Activated naive CD8-positive, alpha-beta T cell treated with anti-CD3 and anti-CD28 coated beads, Interleukin-2, amount 50 U/mL, for 16 hours (primary cell): ENCODE measurements around the gene NRARP.
"Not testable (repeated sequence)": the region's sequence is repeated elsewhere in the genome, so short reads cannot be mapped to it uniquely, and the experiment has no call there.

Experiments
- DNase-seq: peaks from one replicate; pipeline ENCODE4 v3.0.0-alpha.2; 2020; ENCODE audit warnings: low read depth, low spot score

Gene NRARP, protein sequence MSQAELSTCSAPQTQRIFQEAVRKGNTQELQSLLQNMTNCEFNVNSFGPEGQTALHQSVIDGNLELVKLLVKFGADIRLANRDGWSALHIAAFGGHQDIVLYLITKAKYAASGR

DNA sequence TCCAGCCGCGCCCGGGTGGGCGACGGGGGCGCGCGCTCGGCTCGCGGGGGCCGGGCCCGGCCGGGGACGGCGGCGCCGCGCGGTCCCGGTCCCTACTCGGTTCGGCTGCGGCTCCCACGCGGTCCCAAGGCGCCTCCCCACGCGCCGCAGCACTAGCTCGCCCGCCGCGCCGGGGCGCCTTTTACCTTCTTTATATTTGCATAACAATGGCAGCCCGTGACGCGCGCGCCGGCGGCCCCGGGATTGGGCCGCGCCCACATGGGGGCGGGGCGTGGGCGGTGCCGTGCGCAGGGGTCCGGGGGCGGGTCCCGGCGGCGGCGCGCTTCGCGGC is at the start of gene NRARP:
Gene NRARP, minus strand, starts transcription at position 154 of the 331 bp plus-strand sequence. CDS start 343 bp downstream, outside the sequence.
- peak; percentile 82 for DNase-seq

DNA sequence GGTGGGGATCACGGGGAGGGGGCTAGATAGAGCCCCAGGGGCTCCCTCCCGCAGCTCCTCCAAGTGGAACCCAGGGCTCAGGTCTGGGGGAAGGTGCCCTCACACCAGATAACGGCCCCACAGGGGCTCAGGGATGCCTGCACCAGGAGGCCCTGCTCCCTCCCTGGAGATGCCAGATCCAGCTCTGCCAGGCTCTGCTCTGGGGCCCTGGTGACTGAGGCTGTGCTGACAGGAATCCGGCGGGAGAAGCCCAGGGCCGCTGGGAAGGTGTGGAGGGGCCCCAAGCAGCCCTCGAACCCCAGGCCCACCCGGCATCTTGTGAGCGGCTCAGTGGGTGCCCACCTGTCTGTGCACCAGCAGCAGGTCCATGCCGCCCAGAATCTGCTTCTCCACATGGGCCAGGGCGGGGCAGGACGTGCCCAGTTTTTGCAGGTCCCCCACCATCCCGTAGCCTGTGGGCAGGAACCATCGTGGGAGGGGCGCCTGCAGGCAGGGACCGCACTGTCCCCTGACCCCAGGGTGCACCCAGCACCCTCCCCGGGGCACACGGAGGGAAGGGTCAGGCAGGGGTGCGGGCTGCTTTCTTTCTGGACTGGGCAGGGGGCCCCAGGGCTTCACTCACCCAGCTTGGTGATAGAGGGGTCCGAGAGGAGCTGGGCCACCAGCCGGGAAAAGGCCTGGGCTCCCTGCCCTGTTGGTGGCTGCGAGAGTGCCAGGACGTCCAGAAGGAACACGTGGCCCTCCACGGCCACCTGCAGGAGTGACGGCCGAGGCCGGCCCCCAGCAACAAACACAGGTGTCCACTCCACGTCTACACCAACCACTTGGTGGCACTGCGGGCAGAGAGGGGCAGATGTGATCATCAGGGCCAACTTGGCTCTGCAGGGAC is 48.9 kb upstream of the NRARP start:
- DNase-seq = no peak

DNA sequence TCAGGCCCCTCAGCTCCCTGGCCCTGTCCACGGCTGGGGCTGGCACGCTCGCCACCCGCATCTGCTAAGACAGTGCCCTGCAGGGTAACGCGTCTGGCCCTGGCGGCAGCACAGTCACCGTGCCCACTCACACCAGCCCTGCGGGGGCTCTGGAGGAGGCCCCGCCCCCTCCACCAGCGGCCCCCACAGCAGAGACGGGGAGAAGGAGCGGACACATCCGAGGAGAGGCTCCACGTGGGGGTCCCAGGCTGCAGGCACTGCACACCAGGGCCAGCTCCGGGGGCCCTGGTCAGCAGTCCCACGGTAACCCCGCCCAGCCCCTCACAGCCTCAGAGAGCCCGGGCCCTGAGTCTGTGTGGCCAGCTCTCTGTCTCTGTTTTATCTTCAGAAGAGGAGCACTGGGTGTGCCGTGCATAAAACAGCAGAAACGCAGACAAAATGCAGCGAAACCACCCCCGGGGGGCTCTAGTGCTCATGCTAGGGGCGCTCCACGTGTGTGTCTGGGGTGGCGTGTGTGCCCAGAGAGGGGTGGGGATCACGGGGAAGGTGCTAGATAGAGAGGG is 47.5 kb upstream of the NRARP start:
- DNase-seq = no peak

DNA sequence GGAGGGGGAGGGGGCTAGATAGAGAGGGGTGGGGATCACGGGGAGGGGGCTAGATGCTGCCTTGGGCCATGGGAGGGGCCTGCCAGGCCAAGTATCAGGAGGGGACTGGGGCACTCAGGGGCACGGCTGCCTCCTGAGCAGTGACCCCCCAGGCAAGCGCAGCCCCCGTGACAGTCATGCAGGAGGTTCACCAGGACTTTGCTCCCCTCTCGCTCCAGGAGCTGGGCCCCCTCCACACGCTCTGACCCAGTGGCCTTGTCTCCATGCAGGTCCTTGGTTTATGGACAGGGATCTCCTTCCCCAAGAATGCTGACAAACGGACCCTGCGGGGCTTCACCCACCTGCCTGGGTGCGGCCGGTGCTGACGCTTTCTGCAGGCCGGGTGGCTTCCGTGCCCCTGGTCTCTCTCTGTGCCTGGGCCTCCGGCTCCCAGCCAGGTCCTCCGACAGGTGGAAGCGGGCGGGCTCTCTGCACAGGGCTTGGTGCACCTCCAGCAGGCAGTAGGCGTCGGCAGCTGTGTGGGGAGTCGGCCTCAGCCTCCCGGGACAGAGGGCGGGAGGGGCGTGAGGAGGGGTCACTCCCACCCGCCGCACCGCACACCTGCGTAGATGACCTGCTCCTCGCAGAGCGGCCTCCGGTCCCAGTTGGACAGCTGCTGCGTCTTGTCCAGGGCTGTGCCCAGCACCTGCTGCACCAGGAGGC is 46.8 kb upstream of the NRARP start:
- no peak for DNase-seq

DNA sequence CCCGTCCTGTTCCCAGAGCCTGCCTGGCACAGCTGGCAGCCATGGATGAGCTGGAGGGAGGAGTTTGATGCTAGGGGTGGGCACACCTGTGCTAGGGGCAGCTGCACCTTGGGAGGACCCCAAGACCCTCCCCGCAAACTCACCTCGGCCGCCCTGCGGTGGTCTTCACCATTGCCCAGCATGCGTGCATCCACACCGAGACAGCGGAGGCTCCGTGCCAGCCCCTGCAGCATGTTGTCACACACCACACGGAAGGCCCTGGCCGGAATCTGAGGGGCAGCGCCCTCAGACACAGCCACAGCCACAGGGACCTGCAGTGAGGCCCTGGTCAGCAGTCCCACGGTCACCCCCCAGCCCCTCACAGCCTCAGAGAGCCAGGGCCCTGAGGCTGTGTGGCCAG is 45.9 kb upstream of the NRARP start:
- DNase-seq = no peak

DNA sequence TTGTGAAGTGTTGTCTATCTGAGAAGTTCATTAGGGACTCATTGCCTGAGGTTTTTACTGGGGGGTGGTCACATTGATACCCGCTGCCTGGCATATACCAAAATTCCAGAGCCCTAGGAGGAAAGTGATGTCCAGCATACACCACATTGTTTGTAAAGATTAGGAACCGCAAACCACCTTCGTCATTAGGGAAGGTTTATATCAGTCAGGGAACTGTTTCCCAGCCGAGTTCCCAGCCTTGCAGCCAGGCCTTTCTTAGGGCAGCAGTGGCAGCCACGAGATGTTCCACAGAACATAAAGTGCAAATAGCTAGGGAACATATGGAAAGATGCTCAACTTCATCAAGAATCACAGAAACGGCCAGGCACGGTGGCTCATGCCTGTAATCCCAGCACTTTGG is 40.4 kb upstream of the NRARP start:
- no peak for DNase-seq

DNA sequence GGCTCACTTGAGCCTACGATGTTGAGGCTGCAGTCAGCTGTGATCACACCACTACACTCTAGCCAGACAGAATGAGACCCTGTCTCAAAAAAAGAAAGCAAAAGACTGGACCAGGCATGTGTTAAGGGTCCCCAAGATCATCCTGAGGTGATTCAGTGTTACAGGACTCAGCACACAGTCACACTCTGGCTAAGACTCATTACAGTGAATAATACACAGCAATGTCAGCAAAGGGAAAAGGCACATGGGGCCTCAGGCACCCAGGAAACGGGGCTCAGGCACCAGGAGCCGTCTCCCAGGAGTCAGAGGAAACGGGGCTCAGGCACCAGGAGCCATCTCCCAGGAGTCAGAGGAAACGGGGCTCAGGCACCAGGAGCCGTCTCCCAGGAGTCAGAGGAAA is 39.2 kb upstream of the NRARP start:
- DNase-seq = no peak

DNA sequence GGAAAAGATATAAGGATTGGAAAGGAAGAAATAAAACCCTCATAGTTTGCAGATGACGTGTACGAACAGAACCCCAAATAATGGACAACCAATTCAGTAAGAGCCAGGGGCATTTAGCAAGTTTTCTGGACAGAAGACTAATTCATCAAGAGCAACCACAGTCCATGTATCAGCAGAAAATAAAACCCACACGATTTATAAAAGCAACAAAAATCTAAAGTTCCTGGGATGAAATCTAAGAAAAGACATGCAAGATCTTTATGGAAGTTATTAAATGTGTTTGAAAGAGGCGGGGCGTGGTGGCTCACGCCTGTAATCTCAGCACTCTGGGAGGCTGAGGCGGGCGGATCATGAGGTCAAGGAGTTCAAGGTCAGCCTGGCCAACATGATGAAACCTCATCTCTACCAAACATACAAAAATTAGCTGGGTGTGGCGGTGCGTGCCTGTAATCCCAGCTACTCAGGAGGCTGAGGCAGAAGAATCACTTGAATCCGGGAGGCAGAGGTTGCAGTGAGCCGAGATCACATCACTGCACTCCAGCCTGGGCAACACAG is 37.9 kb upstream of the NRARP start:
- not testable (repeated sequence) for DNase-seq

DNA sequence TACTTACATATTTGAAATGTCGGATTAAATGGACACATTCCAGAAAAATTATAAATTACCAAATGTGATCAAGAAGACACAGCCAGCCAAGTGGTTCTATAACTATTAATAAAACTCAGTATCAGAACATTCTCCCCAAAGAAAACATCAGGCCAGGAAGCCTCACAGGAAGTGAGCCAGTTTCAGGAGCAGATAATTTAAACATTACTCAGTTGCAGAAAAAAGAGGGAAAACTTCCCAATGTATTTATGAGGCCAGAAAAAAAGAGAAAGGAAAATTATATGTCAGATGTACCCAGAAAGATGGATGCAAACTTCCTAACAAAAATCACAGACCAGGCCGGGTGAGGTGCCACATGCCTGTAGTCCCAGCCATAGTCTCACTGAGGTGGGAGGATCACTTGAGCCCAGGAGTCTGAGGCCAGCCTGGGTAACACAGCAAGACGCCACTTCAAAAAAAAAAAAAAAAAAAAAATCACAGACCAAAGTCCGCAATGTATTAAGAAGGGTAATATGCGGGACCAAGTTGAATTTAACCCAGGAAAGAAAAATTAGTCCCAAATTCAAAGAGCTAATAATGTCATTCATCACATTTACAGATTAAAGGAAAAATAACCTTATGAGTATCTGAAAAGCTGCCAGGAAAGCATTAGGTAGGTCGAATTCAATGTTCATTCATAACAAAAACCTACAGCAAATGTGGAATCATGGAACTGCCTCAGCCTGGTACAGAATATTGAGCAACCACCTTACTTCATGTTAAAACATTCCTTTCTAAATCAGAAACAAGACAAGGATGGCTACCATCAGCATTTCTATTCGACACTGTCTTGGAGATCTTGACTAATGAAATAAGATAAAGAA is 37.2 kb upstream of the NRARP start:
- no peak for DNase-seq

DNA sequence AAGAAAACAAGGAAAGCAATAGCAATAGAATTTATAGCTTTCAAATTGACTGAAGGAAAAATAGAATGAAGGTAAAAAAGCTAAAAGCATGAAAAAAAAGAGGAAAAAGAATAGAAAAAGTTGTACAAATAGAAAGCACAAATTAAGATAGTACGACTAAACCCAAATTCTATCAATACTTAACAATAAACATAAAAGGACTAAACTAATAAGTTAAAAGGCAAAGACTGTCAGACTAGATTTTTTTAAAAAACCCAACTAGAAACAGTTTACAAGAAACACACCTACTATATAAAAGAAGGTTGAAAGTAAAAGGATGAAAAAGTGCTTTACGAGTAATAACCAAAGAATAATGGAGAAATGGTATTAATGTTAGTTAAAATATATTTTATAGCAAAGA is 34.7 kb upstream of the NRARP start:
- DNase-seq = no peak

DNA sequence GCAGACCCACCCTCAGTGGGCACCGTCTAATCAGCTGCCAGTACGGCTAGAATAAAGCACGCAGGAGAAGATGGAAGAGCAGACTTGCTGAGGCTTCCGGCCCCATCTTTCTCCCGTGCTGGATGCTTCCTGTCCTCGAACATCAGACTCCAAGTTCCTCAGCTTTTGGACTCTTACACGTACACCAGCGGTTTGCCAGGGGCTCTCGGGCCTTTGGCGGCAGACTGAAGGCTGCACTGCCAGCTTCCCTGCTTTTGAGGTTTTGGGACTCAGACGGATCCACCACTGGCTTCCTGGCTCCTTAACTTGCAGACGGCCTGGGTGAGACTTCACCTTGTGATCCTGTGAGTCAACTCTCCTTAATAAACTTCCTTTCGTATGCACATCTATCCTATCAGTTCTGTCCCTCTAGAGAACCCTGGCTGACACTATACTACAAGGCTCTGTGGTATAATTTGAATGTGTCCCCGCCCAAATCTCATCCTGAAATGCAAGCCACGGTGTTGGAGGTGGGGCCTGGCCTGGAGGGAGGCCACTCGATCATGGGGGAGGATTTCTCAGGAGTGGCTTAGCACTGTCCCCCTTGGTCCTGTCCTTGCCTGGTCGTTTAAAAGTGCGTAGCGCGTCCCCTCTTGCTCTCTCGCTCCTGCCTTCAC is 31.1 kb upstream of the NRARP start:
- no peak for DNase-seq

DNA sequence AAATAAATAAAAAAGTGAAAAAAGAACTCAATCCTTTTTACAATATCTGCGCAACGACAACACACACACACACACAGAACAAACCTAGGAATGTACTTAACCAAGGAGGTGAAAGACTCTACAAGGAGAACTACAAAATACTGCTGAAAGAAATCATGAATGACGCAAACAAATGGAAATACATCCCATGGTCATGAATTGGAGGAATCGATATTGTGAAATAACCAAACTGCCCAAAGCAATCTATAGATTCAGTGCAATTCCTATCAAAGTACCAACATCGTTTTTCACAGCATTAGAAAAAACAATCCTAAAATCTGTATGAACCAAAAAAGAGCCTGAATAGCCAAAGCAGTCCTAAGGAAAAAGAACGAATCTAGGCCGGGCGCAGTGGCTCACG is 29.9 kb upstream of the NRARP start:
- no peak for DNase-seq

DNA sequence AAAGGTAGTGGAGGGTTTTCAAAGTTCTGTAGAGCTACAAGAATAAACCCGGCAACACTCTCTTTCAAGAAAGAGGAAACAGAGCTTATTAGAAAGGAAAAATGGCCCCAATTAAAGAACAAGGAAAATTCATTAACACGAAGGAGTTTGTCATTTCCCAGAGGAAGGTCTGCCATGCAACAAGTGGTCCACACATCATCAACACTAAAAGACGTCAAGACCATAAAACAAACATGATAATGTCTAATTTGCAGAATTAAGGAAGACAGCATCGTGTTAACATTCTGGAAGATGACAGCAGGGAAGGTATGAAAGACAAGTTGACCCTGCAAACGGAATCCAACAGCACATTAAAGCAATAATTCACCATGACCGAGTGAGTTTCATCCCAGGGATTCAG is 28.6 kb upstream of the NRARP start:
- no peak for DNase-seq

DNA sequence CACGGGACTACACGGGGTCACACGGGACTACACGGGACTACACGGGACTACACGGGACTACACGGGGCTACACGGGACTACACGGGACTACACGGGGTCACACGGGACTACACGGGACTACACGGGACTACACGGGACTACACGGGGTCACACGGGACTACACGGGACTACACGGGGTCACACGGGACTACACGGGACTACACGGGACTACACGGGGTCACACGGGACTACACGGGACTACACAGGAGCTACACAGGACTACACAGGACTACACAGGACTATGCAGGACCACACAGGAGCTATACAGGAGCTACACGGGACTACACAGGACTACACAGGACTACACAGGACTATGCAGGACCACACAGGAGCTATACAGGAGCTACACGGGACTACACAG is 27.5 kb upstream of the NRARP start:
- DNase-seq = not testable (repeated sequence)

DNA sequence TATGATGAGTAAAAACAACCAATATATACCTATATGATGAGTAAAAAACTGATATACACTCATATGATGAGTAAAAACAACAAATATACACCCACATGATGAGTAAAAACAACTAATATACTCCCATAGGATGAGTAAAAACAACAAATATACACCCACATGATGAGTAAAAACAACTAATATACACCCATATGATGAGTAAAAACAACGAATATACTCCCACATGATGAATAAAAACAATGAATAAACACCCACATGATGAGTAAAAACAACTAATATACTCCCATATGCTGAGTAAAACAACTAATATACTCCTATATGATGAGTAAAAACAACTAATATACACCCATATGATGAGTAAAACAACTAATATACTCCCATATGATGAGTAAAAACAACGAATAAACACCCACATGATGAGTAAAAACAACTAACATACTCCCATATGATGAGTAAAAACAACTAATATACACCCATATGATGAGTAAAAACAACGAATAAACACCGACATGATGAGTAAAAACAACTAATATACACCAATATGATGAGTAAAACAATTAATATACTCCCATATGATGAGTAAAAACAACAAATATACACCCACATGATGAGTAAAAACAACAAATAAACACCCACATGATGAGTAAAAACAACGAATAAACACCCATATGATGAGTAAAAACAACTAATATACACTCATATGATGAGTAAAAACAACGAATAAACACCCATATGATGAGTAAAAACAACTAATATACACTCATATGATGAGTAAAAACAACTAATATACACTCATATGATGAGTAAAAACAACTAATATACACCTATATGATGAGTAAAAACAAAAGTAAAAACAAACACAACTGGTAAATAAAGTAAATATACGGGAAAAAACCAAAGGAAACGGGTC is 25.8 kb upstream of the NRARP start:
- not testable (repeated sequence) for DNase-seq

DNA sequence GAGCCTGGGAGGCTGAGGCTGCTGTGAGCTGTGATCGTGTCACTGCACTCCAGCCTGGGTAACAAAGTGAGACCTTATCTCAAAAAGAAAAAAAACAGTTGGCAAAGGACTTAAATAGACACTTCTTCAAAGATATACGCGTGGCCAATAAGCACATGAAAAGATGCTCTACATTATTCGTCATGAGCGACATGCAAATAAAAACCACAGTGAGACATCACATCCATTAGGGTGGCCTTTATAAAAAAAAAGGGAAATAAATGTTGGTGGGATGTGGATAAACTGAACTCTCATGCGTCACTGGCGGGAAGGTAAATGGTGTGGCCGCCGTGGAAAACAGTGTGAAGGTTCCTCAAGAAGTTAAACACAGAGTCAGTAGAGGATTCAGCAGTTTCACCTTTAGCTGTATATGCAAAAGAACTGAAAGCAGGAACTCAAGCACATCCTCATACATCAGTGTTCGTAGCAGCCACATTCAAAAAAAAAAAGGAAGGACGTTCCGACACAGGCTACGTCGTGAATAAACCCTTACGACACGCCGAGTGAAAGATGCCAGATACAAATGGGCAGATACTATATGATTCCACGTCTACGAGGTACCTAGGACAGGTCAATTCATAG is 24.5 kb upstream of the NRARP start:
- no peak for DNase-seq

DNA sequence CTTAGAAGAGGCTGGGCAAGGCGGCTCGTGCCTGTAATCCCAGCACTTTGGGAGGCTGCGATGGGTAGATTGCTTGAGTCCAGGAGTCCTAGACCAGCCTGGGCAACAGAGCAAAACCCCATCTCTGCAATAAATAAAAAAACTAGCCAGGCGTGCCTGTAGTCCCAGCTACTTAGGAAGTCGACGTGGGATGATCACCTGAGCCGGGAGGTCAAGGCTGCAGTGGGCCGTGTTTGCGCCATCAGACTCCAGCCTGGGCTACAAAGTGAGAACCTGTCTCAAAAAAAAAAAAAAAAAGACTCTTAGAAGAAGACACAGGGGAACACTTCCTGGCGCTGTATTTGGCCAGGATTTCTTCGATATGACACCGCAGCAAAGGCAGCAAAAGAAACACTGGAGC is 23.7 kb upstream of the NRARP start:
- no peak for DNase-seq

DNA sequence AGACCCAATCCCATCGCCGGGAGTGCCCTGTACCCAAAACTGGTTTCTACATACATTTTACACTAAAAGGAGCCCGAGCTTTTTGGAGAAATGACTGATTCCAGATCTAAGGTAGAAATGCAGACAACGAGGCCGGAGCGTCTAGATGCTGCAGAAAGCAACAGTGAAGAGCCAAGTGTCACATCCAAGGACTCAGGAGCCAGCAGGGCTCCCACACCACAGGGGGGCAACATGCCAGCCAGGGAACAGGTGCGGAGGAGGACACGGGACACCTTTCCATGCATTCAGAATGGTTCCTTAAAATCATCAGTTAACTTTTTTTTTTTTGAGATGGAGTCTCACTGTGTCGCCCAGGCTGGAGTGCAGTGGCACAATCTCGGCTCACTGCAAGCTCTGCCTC is 23.1 kb upstream of the NRARP start:
- no peak for DNase-seq
